Epithelial cell of prostate (primary cell): Measurements from ENCODE around the gene RIN3.

Source experiments
- DNase-seq: peaks from one replicate; pipeline ENCODE4 v3.0.0-alpha.2; 2011; ENCODE audit warnings: low read depth, low spot score
- H3K27ac ChIP-seq: fragments of 450-650 bp; 2 replicates; pipeline ENCODE4 v1.5.1; 2017; ENCODE audit warnings: mild to moderate bottlenecking

RIN3 gene

GRCh38 chr14:92568621-92569479 is 55.3 kb downstream of the RIN3 start:
- no peak overlapping the region for H3K27ac ChIP-seq
- DNase-seq = no peak

- no peak overlapping the region for H3K27ac ChIP-seq
Observed at GRCh38 chr14:92570674-92571262, 57.2 kb downstream of the RIN3 start.

GRCh38 chr14:92572050-92572449 is 58.5 kb downstream of the RIN3 start:
- DNase-seq = no peak
- H3K27ac ChIP-seq = no peak overlapping the region

More at GRCh38 chr14:92570674-92571262, 57.2 kb downstream of the RIN3 start:
- DNase-seq = no peak

- no peak for DNase-seq
- H3K27ac ChIP-seq = no peak overlapping the region
Observed at GRCh38 chr14:92573761-92574498, 60.3 kb downstream of the RIN3 start.

- H3K27ac ChIP-seq = no peak overlapping the region
- no peak for DNase-seq
Observed at GRCh38 chr14:92575061-92575747, 61.6 kb downstream of the RIN3 start.

- DNase-seq = no peak
- H3K27ac ChIP-seq = no peak overlapping the region
Observed at GRCh38 chr14:92575748-92576303, 62.2 kb downstream of the RIN3 start.

GRCh38 chr14:92577321-92577742 is 63.8 kb downstream of the RIN3 start:
- no peak for DNase-seq
- H3K27ac ChIP-seq = no peak overlapping the region

GRCh38 chr14:92578511-92578910 is 64.9 kb downstream of the RIN3 start:
- H3K27ac ChIP-seq = peak overlapping the region; percentile 44

GRCh38 chr14:92579244-92579936 is 65.8 kb downstream of the RIN3 start:
- peak overlapping the region; percentile 44 for H3K27ac ChIP-seq
- no peak for DNase-seq

More at GRCh38 chr14:92578511-92578910, 64.9 kb downstream of the RIN3 start:
- DNase-seq = no peak

- no peak overlapping the region for H3K27ac ChIP-seq
- DNase-seq = no peak
Observed at GRCh38 chr14:92581206-92581605, 67.6 kb downstream of the RIN3 start.

GRCh38 chr14:92581966-92582566 is 68.5 kb downstream of the RIN3 start:
- H3K27ac ChIP-seq = no peak overlapping the region
- DNase-seq = no peak

GRCh38 chr14:92582706-92583452 is 69.3 kb downstream of the RIN3 start:
- DNase-seq = no peak

GRCh38 chr14:92584220-92584619 is 70.6 kb downstream of the RIN3 start:
- DNase-seq = no peak
- no peak overlapping the region for H3K27ac ChIP-seq

More at GRCh38 chr14:92582706-92583452, 69.3 kb downstream of the RIN3 start:
- H3K27ac ChIP-seq = no peak overlapping the region

GRCh38 chr14:92584816-92585215 is 71.2 kb downstream of the RIN3 start:
- H3K27ac ChIP-seq = no peak overlapping the region
- DNase-seq = no peak

- H3K27ac ChIP-seq = no peak overlapping the region
- no peak for DNase-seq
Observed at GRCh38 chr14:92585981-92586937, 72.7 kb downstream of the RIN3 start.

GRCh38 chr14:92586963-92587699 is 73.5 kb downstream of the RIN3 start:
- no peak for DNase-seq
- H3K27ac ChIP-seq = no peak overlapping the region

- no peak overlapping the region for H3K27ac ChIP-seq
- no peak for DNase-seq
Observed at GRCh38 chr14:92587700-92588085, 74.1 kb downstream of the RIN3 start.
